Activated T-cell treated with anti-CD3 and anti-CD28 coated beads, Interleukin-2, amount 50 U/mL, for 24 hours (primary cell): ENCODE data around the gene PLCB4.

Experiments used
- DNase-seq: peaks from one replicate; pipeline ENCODE4 v3.0.0-alpha.2; 2020
- H3K27ac Mint-ChIP-seq: 2 replicates; pipeline ENCODE4 v1.8.0; 2020; ENCODE audit warnings: mild to moderate bottlenecking, mixed read lengths
- H3K27me3 Mint-ChIP-seq: 2 replicates; pipeline ENCODE4 v1.8.0; 2020; ENCODE audit warnings: mixed read lengths
- H3K36me3 Mint-ChIP-seq: 2 replicates; pipeline ENCODE4 v1.8.0; 2020; ENCODE audit warnings: low read depth, mixed read lengths
- H3K4me1 Mint-ChIP-seq: 2 replicates; pipeline ENCODE4 v1.8.0; 2020; ENCODE audit warnings: low read depth, mixed read lengths
- H3K4me3 Mint-ChIP-seq: 2 replicates; pipeline ENCODE4 v1.8.0; 2020; ENCODE audit warnings: mild to moderate bottlenecking, moderate library complexity, mixed read lengths
- H3K9me3 Mint-ChIP-seq: 2 replicates; pipeline ENCODE4 v1.8.0; 2020; ENCODE audit warnings: mixed read lengths

The PLCB4 gene

GRCh38 chr20:9507544-9508239 is 438.8 kb downstream of the PLCB4 start:
- Mint-ChIP-seq H3K9me3 (no peaks in the 10 kb centered on the region), H3K36me3 (no peaks in the 10 kb centered on the region), H3K27ac (no peak overlapping the region), H3K4me1 (no peaks in the 10 kb centered on the region), H3K27me3 (peaks cover 60% of the 10 kb centered on the region), H3K4me3 (no peak overlapping the region)
- DNase-seq, result no peak

DNA sequence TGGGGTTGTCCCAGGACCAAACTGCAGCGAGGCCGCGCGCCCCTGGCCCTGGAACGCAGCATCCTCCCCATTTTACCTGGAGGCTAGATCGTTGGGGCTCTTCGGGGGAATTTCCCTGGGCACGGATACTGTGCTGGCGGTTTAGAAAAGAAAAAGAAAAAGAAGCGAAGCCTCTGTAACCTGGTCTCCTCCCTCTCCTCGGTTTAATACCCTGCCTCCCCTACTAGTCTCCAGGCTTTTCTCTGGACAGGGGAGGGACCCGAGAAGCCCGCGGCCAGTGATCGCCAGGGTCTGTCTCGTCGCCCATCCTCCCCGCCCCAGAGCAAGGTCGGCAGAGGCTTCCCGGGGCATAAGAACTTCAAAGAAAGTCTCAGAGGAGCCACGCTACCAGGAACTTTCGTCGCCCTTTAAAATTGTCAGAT is 439.4 kb downstream of the PLCB4 start:
- no peaks in the 10 kb centered on the region for H3K36me3 Mint-ChIP-seq
- H3K9me3 Mint-ChIP-seq, result no peaks in the 10 kb centered on the region

DNA sequence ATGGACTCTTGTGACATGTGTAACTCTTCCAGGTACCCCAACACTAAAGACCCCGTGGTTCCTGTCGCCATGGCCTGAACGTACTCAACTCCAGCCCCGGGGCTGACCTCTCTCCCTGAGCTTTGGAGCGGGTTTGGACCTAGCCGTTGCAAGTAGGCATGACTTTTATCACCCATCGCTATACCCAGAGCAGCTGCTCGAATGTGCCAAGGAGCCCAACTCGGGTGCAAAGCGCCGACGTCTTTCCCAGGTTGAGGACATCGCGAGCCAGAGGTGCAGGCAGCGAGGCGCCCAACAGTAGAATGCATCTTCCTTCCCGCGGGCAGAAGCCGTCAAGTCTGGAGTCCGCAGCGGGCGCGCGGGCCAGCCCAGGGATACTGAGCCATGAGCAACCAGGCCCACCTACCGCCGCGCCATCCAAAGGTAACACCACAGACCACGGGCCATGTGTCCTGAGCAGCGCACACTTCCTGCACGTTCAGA is 439.9 kb downstream of the PLCB4 start:
- H3K36me3 Mint-ChIP-seq, result no peaks in the 10 kb centered on the region
- H3K27me3 Mint-ChIP-seq, result peaks cover 62% of the 10 kb centered on the region
- H3K4me3 Mint-ChIP-seq, result no peak overlapping the region
- DNase-seq, result no peak
- H3K9me3 Mint-ChIP-seq, result no peaks in the 10 kb centered on the region
- H3K27ac Mint-ChIP-seq, result no peak overlapping the region
- H3K4me1 Mint-ChIP-seq, result no peaks in the 10 kb centered on the region

More for the DNA sequence above, 439.4 kb downstream of the PLCB4 start:
- Mint-ChIP-seq H3K27ac (no peak overlapping the region), H3K4me1 (no peaks in the 10 kb centered on the region), H3K4me3 (no peak overlapping the region), H3K27me3 (peaks cover 60% of the 10 kb centered on the region)
- DNase-seq, result no peak

DNA sequence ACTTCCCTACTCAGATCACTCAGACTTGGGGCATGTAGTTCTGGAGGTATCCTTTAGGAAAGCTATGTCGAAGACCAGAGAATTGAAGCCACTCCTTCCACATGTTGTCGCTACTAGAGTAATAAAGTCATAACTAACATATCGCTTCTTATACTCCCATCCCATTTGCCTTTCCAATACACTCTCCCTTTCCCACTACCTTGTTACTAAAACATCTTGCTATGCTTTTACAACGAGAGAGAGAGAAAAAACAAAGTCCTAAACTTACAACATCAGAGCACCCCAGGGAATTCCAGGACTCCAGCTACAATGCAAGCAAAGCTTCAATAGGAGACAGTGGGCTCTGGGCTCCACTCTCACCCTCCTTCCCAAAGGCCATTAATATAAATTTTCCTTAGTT is 440.4 kb downstream of the PLCB4 start:
- no peak for DNase-seq
- Mint-ChIP-seq H3K27me3 (peaks cover 67% of the 10 kb centered on the region), H3K4me1 (no peaks in the 10 kb centered on the region), H3K36me3 (no peaks in the 10 kb centered on the region), H3K4me3 (no peak overlapping the region), H3K9me3 (no peaks in the 10 kb centered on the region), H3K27ac (no peak overlapping the region)

- Mint-ChIP-seq H3K36me3 (no peaks in the 10 kb centered on the region), H3K9me3 (no peaks in the 10 kb centered on the region), H3K4me3 (no peak overlapping the region), H3K4me1 (no peaks in the 10 kb centered on the region), H3K27ac (no peak overlapping the region), H3K27me3 (peaks cover 80% of the 10 kb centered on the region)
- DNase-seq, result no peak
Measured at GRCh38 chr20:9510911-9511310, 442.0 kb downstream of the PLCB4 start.

- no peaks in the 10 kb centered on the region for H3K4me1 Mint-ChIP-seq
- H3K27ac Mint-ChIP-seq, result no peak overlapping the region
- no peak for DNase-seq
- H3K36me3 Mint-ChIP-seq, result no peaks in the 10 kb centered on the region
- H3K4me3 Mint-ChIP-seq, result no peak overlapping the region
- no peaks in the 10 kb centered on the region for H3K9me3 Mint-ChIP-seq
- peaks cover 78% of the 10 kb centered on the region for H3K27me3 Mint-ChIP-seq
Measured at GRCh38 chr20:9514072-9514460, 445.2 kb downstream of the PLCB4 start.

DNA sequence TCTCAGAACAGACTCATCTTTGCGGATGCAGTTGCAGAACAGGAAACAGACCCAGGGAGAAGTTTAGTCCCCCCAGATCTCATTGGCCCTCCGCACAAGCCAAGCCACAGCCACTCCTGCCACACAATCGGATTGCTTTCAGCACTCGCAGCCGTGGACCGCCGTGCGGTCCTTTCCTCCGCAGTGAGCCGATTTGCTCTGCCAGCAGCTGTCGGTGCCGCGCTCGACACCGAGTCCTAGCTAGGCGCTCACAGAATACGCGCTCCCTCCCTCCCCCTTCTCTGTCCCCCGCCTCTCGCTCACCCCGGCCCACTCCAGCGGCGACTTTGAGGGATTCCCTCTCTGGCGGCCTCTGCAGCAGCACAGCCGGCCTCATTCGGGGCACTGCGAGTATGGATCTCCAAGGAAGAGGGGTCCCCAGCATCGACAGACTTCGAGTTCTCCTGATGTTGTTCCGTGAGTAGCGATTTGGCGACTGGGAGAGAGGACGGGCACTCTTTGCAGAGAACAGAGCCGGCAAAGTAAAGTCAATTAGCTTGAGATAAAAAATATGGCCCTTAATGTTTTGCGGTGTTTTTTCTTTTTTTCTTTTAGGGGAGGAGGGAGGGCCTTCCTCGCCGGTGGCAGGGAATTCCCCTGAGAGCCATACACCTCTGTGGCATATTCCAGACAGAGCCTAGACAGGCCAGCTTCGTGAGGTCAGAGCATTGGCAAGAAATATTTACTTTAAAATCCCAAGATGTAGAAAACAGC is 445.8 kb downstream of the PLCB4 start, which contains the start of gene LAMP5:
Gene LAMP5, plus strand, starts transcription at position 130 of the 753 bp plus-strand sequence. Its CDS starts 263 bp downstream, at position 393.
- H3K9me3 Mint-ChIP-seq, result no peaks in the 10 kb centered on the region
- H3K27me3 Mint-ChIP-seq, result peaks cover 73% of the 10 kb centered on the region
- no peak within 1 kb of the TSS for H3K4me3 Mint-ChIP-seq
- no peak for DNase-seq
- H3K4me1 Mint-ChIP-seq, result no peaks in the 10 kb centered on the region
- no peak within 1 kb of the TSS for H3K27ac Mint-ChIP-seq
- H3K36me3 Mint-ChIP-seq, result no peaks in the 10 kb centered on the region

DNA sequence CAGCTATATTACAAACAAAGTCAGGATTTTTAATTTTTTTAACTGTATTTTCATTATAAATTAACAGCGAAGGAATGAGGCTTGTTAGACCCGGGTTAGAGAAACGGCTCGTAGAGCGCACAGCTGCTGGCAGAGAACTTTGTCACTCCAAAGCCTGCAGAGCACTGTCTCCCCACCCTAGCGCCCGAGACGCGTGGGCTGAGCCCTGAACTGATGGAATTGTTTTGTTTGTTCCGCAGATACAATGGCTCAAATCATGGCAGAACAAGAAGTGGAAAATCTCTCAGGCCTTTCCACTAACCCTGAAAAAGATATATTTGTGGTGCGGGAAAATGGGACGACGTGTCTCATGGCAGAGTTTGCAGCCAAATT is 446.3 kb downstream of the PLCB4 start:
- Mint-ChIP-seq H3K9me3 (no peaks in the 10 kb centered on the region), H3K4me1 (no peaks in the 10 kb centered on the region), H3K4me3 (no peak overlapping the region), H3K27me3 (peaks cover 70% of the 10 kb centered on the region), H3K27ac (no peak overlapping the region), H3K36me3 (no peaks in the 10 kb centered on the region)
- no peak for DNase-seq

DNA sequence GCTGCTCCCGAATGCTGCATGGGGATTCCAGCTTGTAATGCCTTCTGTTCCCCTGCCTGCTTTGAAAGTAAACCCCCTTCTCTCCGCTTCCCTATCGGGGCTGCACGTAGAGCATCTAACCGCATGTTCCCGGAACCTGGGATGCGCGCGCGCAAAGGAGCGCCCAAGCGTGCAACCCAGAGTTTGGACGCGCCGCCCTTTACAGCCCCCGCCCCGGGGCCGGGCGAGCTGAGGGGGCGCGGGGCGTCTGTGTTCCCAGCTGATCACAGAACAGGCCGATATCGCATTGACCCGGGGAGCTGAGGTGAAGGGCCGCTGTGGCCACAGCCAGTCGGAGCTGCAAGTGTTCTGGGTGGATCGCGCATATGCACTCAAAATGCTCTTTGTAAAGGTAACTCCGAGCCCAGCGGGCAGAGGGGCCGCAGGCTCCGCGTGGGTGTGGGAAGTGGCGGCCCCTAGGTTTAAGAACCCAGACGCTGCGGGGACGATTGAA is 446.9 kb downstream of the PLCB4 start:
- Mint-ChIP-seq H3K4me3 (no peak overlapping the region), H3K36me3 (no peaks in the 10 kb centered on the region), H3K9me3 (no peaks in the 10 kb centered on the region), H3K4me1 (no peaks in the 10 kb centered on the region), H3K27ac (no peak overlapping the region), H3K27me3 (peaks cover 72% of the 10 kb centered on the region)
- no peak for DNase-seq

DNA sequence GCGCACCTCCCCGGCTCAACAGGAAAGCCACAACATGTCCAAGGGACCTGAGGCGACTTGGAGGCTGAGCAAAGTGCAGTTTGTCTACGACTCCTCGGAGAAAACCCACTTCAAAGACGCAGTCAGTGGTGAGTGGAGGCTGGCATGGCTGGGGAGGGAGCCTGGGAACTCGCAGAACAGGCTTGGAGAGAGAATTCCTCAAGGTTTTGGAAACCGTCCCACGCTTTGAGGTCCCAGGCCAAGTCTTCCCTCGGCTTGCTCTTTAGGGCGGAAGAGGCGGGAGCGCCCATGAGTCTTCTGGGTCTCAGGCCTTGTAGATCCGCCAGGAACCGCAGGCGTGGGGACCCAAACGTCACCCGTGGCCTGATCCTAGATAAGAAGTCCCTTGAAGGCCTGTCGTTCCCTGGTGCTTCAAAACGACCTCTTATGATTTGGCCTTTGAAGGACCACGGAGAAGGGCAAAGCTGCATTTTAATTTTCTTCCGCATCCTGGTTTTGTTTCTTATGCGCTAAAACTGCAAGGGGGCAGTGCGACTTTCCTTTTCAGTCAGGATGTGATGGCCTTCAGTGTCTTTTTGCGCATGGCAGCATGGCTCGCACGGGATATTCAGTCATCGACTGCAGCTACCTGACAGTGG is 447.5 kb downstream of the PLCB4 start:
- H3K4me1 Mint-ChIP-seq, result no peaks in the 10 kb centered on the region
- H3K4me3 Mint-ChIP-seq, result no peak overlapping the region
- no peaks in the 10 kb centered on the region for H3K9me3 Mint-ChIP-seq
- DNase-seq, result no peak
- H3K36me3 Mint-ChIP-seq, result no peaks in the 10 kb centered on the region
- H3K27ac Mint-ChIP-seq, result no peak overlapping the region
- H3K27me3 Mint-ChIP-seq, result peaks cover 73% of the 10 kb centered on the region

DNA sequence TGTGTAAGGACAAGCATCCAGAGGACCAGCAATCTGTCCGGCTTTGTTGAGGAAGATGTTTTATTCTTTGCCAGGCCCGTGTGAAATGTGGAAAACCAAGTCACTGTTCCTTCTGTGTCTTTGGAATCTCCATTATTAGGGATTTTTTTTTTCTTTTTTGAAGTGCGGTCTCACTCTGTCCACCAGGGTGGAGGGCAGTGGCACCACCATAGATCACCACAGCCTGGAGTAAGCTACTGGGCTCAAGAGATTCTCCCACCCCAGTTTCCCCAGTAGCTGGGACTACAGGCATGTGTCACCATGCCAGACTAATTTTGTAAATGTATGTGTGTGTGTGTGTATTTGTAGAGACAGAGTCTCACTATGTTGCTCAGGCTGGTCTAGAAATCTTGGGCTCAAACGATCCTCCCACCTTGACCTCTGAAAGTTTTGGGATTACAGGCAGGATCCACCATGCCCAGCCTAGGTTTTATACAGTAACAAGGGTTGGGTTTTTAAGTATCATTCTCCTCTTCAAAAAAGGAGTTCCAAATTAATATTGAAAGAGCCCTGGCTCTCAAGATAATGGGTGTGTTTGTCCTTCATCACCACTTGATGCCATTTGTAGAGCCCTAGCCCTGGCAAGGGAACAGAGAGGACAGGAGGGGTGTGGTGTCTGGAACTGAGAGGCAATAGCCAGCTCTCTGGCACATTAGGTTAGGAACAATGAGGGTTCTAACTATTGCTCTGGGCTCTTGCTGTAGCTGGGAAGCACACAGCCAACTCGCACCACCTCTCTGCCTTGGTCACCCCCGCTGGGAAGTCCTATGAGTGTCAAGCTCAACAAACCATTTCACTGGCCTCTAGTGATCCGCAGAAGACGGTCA is 448.6 kb downstream of the PLCB4 start:
- Mint-ChIP-seq H3K36me3 (no peaks in the 10 kb centered on the region), H3K27me3 (peaks cover 68% of the 10 kb centered on the region), H3K27ac (no peak overlapping the region), H3K4me3 (no peak overlapping the region), H3K4me1 (no peaks in the 10 kb centered on the region), H3K9me3 (no peaks in the 10 kb centered on the region)
- no peak for DNase-seq

DNA sequence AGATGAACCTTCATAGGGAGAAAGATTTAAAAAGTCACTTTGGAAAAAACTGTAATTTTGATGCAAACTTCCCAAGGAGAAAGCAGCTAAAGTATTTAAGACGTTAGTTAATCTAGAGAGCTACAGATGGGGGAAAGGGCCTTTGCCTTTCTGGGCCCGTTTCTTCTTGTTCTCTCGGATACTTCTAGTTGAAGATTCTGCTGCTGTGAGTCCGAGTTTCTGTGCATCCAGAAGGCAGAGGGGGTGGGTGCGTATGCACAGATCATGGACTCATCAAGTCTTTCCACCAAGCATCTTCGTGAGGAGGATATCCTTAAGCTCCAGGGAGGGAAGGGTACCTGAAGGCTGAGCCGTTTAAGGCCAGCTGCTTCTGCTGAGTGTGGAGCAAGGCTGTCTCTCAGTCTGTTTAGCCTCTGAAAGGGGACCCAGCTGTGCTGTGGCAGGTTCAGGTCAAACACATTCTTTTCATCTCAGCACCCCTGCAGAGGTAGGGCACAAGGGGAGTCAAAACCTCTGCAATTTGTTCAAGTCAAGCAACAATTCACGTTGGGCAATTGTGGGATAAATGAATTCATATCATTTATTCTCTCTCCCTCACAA is 449.8 kb downstream of the PLCB4 start:
- Mint-ChIP-seq H3K27me3 (peaks cover 65% of the 10 kb centered on the region), H3K4me1 (no peaks in the 10 kb centered on the region), H3K27ac (no peak overlapping the region), H3K36me3 (no peaks in the 10 kb centered on the region), H3K9me3 (no peaks in the 10 kb centered on the region), H3K4me3 (no peak overlapping the region)
- DNase-seq, result no peak

DNA sequence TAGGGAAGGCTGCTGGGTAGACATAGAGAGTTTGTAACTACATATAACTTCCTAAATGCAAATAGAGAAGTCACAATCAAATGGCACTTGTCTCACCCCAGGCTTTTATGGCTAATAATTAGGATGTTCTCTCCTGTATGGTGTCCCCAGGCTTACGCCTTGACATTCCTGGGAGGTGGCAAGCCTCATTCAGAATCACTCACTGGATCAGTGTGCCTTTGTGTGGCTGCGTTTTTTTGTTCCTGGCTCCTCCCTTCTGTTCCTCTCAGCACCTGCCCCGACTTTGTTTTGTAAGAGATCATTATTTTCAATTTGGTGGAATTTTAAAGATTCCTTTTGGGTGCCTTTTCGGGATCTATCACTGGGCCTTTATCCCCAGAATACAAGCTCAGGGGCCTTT is 451.2 kb downstream of the PLCB4 start:
- H3K4me1 Mint-ChIP-seq, result no peaks in the 10 kb centered on the region
- H3K27ac Mint-ChIP-seq, result no peak overlapping the region
- H3K9me3 Mint-ChIP-seq, result no peaks in the 10 kb centered on the region
- H3K27me3 Mint-ChIP-seq, result peaks cover 51% of the 10 kb centered on the region
- no peak for DNase-seq
- H3K36me3 Mint-ChIP-seq, result no peaks in the 10 kb centered on the region
- no peak overlapping the region for H3K4me3 Mint-ChIP-seq

GRCh38 chr20:9523636-9524035 is 454.7 kb downstream of the PLCB4 start:
- no peak overlapping the region for H3K27ac Mint-ChIP-seq
- no peaks in the 10 kb centered on the region for H3K4me1 Mint-ChIP-seq
- no peaks in the 10 kb centered on the region for H3K36me3 Mint-ChIP-seq
- DNase-seq, result no peak
- no peaks in the 10 kb centered on the region for H3K9me3 Mint-ChIP-seq
- no peak overlapping the region for H3K4me3 Mint-ChIP-seq
- H3K27me3 Mint-ChIP-seq, result peaks cover 17% of the 10 kb centered on the region
